H9 (cell line): Measurements from ENCODE around the gene TTC29. TPM values are rescaled to one million over a fixed set of nuclear protein-coding genes. Genes with fewer than 3 reads are reported as not detected.

ENCODE experiments used
- DNase-seq: peaks from one replicate; pipeline ENCODE4 v3.0.0-alpha.2; 2017
- H2AFZ ChIP-seq: one replicate; pipeline ENCODE4 v1.6.1; 2013; ENCODE audit warnings: mild to moderate bottlenecking, low read length, control low read depth, moderate library complexity
- H2AK5ac ChIP-seq: 2 replicates; pipeline ENCODE4 v1.6.1; 2013; ENCODE audit warnings: low read length, control low read depth, mixed read lengths; ENCODE audit not compliant: insufficient read length
- H2BK120ac ChIP-seq: one replicate; pipeline ENCODE4 v1.6.1; 2013; ENCODE audit warnings: low read depth, mild to moderate bottlenecking, low read length, control low read depth, inconsistent platforms; ENCODE audit not compliant: poor library complexity, severe bottlenecking
- H2BK12ac ChIP-seq: 2 replicates; pipeline ENCODE4 v1.6.1; 2013; ENCODE audit warnings: low read length, control low read depth, mixed read lengths, low read depth; ENCODE audit not compliant: insufficient read length
- H2BK15ac ChIP-seq: 2 replicates; pipeline ENCODE4 v1.6.1; 2013; ENCODE audit warnings: low read depth, low read length, control low read depth
- H2BK20ac ChIP-seq: one replicate; pipeline ENCODE4 v1.6.1; 2013; ENCODE audit warnings: low read depth, mild to moderate bottlenecking, low read length, control low read depth, inconsistent platforms; ENCODE audit not compliant: poor library complexity, severe bottlenecking
- H2BK5ac ChIP-seq: 2 replicates; pipeline ENCODE4 v1.6.1; 2013; ENCODE audit warnings: low read length, control low read depth, mixed read lengths; ENCODE audit not compliant: insufficient read length
- H3K14ac ChIP-seq: 2 replicates; pipeline ENCODE4 v1.6.1; 2013; ENCODE audit warnings: low read length, control low read depth; ENCODE audit not compliant: insufficient read depth
- H3K18ac ChIP-seq: 2 replicates; pipeline ENCODE4 v1.6.1; 2013; ENCODE audit warnings: low read depth, mild to moderate bottlenecking, mixed read lengths, low read length, control low read depth; ENCODE audit not compliant: insufficient read length
- H3K23ac ChIP-seq: 2 replicates; pipeline ENCODE4 v1.6.1; 2013; ENCODE audit warnings: low read length, control low read depth, mixed read lengths, low read depth; ENCODE audit not compliant: insufficient read length
- H3K23me2 ChIP-seq: 2 replicates; pipeline ENCODE4 v1.6.1; 2013; ENCODE audit warnings: low read depth, mild to moderate bottlenecking, mixed read lengths, low read length, control low read depth; ENCODE audit not compliant: insufficient read length, poor library complexity, severe bottlenecking
- H3K27ac ChIP-seq: 2 replicates; pipeline ENCODE4 v1.5.1; 2013; ENCODE audit warnings: low read length, control low read depth, mixed read lengths, low read depth; ENCODE audit not compliant: insufficient read length
- H3K27me3 ChIP-seq: 2 replicates; pipeline ENCODE4 v1.6.1; 2013; ENCODE audit warnings: low read length, control low read depth, inconsistent platforms; ENCODE audit not compliant: insufficient read depth
- H3K4ac ChIP-seq: 2 replicates; pipeline ENCODE4 v1.6.1; 2013; ENCODE audit warnings: low read depth, mild to moderate bottlenecking, control low read depth, inconsistent platforms, low read length, moderate library complexity
- H3K4me1 ChIP-seq: 2 replicates; pipeline ENCODE4 v1.6.1; 2013; ENCODE audit warnings: low read length, control low read depth, inconsistent platforms; ENCODE audit not compliant: insufficient read depth
- H3K4me2 ChIP-seq: 2 replicates; pipeline ENCODE4 v1.6.1; 2013; ENCODE audit warnings: low read length, control low read depth, mixed read lengths; ENCODE audit not compliant: insufficient read length, insufficient read depth
- H3K56ac ChIP-seq: 2 replicates; pipeline ENCODE4 v1.6.1; 2013; ENCODE audit warnings: low read depth, mild to moderate bottlenecking, mixed read lengths, low read length, control low read depth; ENCODE audit not compliant: insufficient read length
- H3K79me1 ChIP-seq: 2 replicates; pipeline ENCODE4 v1.6.1; 2013; ENCODE audit warnings: low read depth, mild to moderate bottlenecking, moderate library complexity, low read length, control low read depth, inconsistent platforms; ENCODE audit not compliant: insufficient read depth, poor library complexity, severe bottlenecking
- H3K79me2 ChIP-seq: 2 replicates; pipeline ENCODE4 v1.6.1; 2013; ENCODE audit warnings: low read length, control low read depth, inconsistent platforms; ENCODE audit not compliant: insufficient read depth
- H3K9ac ChIP-seq: 2 replicates; pipeline ENCODE4 v1.6.1; 2013; ENCODE audit warnings: low read length, control low read depth, mixed read lengths; ENCODE audit not compliant: insufficient read length; ENCODE audit errors: extremely low read depth
- H3K9me3 ChIP-seq: one replicate; pipeline ENCODE4 v1.6.1; 2013; ENCODE audit warnings: low read depth, low read length, inconsistent platforms; ENCODE audit not compliant: control insufficient read depth
- H3T11ph ChIP-seq: one replicate; pipeline ENCODE4 v1.6.1; 2013; ENCODE audit warnings: mild to moderate bottlenecking, low read length, control low read depth, inconsistent platforms
- H4K20me1 ChIP-seq: one replicate; pipeline ENCODE4 v1.6.1; 2013; ENCODE audit not compliant: control insufficient read depth, insufficient read length, insufficient read depth
- H4K5ac ChIP-seq: 2 replicates; pipeline ENCODE4 v1.6.1; 2013; ENCODE audit warnings: low read depth, mild to moderate bottlenecking, mixed read lengths, low read length, control low read depth; ENCODE audit not compliant: insufficient read length
- H4K8ac ChIP-seq: replicated peaks from 2 replicates; pipeline ENCODE4 v1.6.1; 2013; ENCODE audit warnings: low read length, control low read depth, mixed read lengths, low read depth; ENCODE audit not compliant: insufficient read length
- H4K91ac ChIP-seq: 2 replicates; pipeline ENCODE4 v1.6.1; 2013; ENCODE audit warnings: low read depth, mild to moderate bottlenecking, moderate library complexity, mixed read lengths, low read length, control low read depth; ENCODE audit not compliant: insufficient read length
- H3K27ac Mint-ChIP-seq, 3 experiments: 2 replicates in 2 of 3; 3 replicates in 1 of 3; pipeline ENCODE4 v1.8.0; 2020 to 2021; ENCODE audit warnings: mixed read lengths in 3 of 3, mild to moderate bottlenecking in 1 of 3, moderate library complexity in 1 of 3
- H3K27me3 Mint-ChIP-seq: 2 replicates; pipeline ENCODE4 v1.8.0; 2021; ENCODE audit warnings: low read depth, mild to moderate bottlenecking, moderate library complexity, mixed read lengths
- H3K36me3 Mint-ChIP-seq, 3 experiments: 2 replicates in 2 of 3; 3 replicates in 1 of 3; pipeline ENCODE4 v1.8.0; 2020 to 2021; ENCODE audit warnings: low read depth in 3 of 3, mixed read lengths in 3 of 3; ENCODE audit not compliant: insufficient read depth in 1 of 3
- H3K4me1 Mint-ChIP-seq, 2 experiments: 2 replicates each; pipeline ENCODE4 v1.8.0; 2020; ENCODE audit warnings: mixed read lengths in 2 of 2
- H3K4me3 Mint-ChIP-seq, 2 experiments: 2 replicates in 1 of 2; 3 replicates in 1 of 2; pipeline ENCODE4 v1.8.0; 2020 to 2021; ENCODE audit warnings: mild to moderate bottlenecking in 2 of 2, mixed read lengths in 2 of 2, moderate library complexity in 1 of 2
- H3K9me3 Mint-ChIP-seq, 2 experiments: 2 replicates in 1 of 2; 3 replicates in 1 of 2; pipeline ENCODE4 v1.8.0; 2020; ENCODE audit warnings: mild to moderate bottlenecking in 2 of 2, mixed read lengths in 2 of 2, moderate library complexity in 1 of 2
- WGBS: extraction: QIAGEN DNeasy Blood & Tissue Kit; methylation state at CpG from one replicate; pipeline ENCODE4 v1.1.7; 2013; ENCODE audit warnings: missing lambda C conversion rate, low lambda C conversion rate, mixed read lengths; ENCODE audit not compliant: insufficient read length; ENCODE audit errors: extremely low coverage; 5-methylcytosine and 5-hydroxymethylcytosine counted together
- total RNA-seq: library from RNA; stranded (reverse); gene quantifications from 2 replicates; pipeline ENCODE4 v1.2.1, GENCODE V29; 2021
- TF ChIP-seq, protein P1 (sequence below): fragments of 200-600 bp; sonication (generic); conservative IDR thresholded peaks from 3 replicates; pipeline ENCODE4 v1.8.0; 2021; ENCODE audit warnings: antibody characterized with exemption, mild to moderate bottlenecking

Gene TTC29
- total RNA-seq, 1 experiment from 2014 or later: not detected

- Histone ChIP-seq H3K79me1 (no peaks in the 10 kb centered on the region), H4K91ac (no peak overlapping the region), H2BK20ac (no peak overlapping the region), H4K20me1 (no peaks in the 10 kb centered on the region), H3K79me2 (no peaks in the 10 kb centered on the region), H2BK12ac (no peak overlapping the region), H3K23me2 (no peaks in the 10 kb centered on the region), H3K4me2 (no peak overlapping the region), H4K5ac (no peak overlapping the region), H2BK5ac (no peak overlapping the region), H3K23ac (no peak overlapping the region), H3K9ac (no peak overlapping the region), H2BK120ac (no peak overlapping the region), H3K14ac (no peak overlapping the region), H2AFZ (no peak overlapping the region), H3K27ac (no peak overlapping the region), H4K8ac (no peak overlapping the region), H3K9me3 (no peaks in the 10 kb centered on the region), H3K27me3 (no peaks in the 10 kb centered on the region), H2BK15ac (no peak overlapping the region), H3T11ph (no peak overlapping the region), H3K4me1 (no peaks in the 10 kb centered on the region), H3K4ac (no peak overlapping the region), H3K18ac (no peak overlapping the region), H3K56ac (no peak overlapping the region), H2AK5ac (no peak overlapping the region)
- H3K27me3 Mint-ChIP-seq: no peaks in the 10 kb centered on the region; the same call in 1 of the 2 replicates
- no peaks in the 10 kb centered on the region; a peak in 1 of 5 replicates for H3K9me3 Mint-ChIP-seq
- no peak for DNase-seq
- H3K27ac Mint-ChIP-seq: no peak overlapping the region
- WGBS: no CpG with 5 or more reads among the region's 2 CpGs
- TF ChIP-seq, protein P1, sequence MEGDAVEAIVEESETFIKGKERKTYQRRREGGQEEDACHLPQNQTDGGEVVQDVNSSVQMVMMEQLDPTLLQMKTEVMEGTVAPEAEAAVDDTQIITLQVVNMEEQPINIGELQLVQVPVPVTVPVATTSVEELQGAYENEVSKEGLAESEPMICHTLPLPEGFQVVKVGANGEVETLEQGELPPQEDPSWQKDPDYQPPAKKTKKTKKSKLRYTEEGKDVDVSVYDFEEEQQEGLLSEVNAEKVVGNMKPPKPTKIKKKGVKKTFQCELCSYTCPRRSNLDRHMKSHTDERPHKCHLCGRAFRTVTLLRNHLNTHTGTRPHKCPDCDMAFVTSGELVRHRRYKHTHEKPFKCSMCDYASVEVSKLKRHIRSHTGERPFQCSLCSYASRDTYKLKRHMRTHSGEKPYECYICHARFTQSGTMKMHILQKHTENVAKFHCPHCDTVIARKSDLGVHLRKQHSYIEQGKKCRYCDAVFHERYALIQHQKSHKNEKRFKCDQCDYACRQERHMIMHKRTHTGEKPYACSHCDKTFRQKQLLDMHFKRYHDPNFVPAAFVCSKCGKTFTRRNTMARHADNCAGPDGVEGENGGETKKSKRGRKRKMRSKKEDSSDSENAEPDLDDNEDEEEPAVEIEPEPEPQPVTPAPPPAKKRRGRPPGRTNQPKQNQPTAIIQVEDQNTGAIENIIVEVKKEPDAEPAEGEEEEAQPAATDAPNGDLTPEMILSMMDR: no peak
- H3K36me3 Mint-ChIP-seq: no peaks in the 10 kb centered on the region
- H3K4me1 Mint-ChIP-seq: peaks cover 6 to 9% of the 10 kb centered on the region in 2 experiments
- no peak overlapping the region for H3K4me3 Mint-ChIP-seq
Observed at GRCh38 chr4:146930673-146931072, 15.0 kb downstream of the TTC29 start.
